ENCODE measurements around the gene RDX. TPM values are rescaled to one million over a fixed set of nuclear protein-coding genes. Genes with fewer than 3 reads are reported as not detected.

The RDX gene
- total and polyA plus RNA-seq, 2 donors from 2014 or later = 28.0 to 97.3 TPM

GRCh38 chr11:110177086-110177456 is 119.3 kb downstream of the RDX start:
- Histone ChIP-seq H3K9me3 (ENCODE audit: control insufficient read depth in 2 of 3, insufficient read depth in 1 of 3, low read length in 3 of 3) (no peaks in the 10 kb centered on the region), H3K36me3 (ENCODE audit: control insufficient read depth in 2 of 3, insufficient read depth in 3 of 3, low read length in 3 of 3) (no peaks in the 10 kb centered on the region), H3K4me3 (ENCODE audit: low read length in 3 of 3) (no peak overlapping the region), H3K4me1 (ENCODE audit: control insufficient read depth in 2 of 3, insufficient read depth in 2 of 3, low read depth in 1 of 3, low read length in 3 of 3) (peaks cover 0 to 19% (median 0%) of the 10 kb centered on the region in 3 donors), H3K27me3 (ENCODE audit: control insufficient read depth, insufficient read depth, low read length) (no peaks in the 10 kb centered on the region), H3K27ac (ENCODE audit: low read depth in 2 of 2, low read length in 2 of 2) (no peak overlapping the region), H3K9ac (ENCODE audit: low read length in 3 of 3) (no peak overlapping the region)
- intact Hi-C loops (cut with DNase I) = no loop called here
- no peak for TF ChIP-seq CTCF (IDR thresholded peaks at IDR 0.05; ENCODE audit: borderline replicate concordance, extremely low read depth, insufficient read depth)
- DNase-seq (no peak), FAIRE-seq (no peak)

- H3K27ac ChIP-seq (ENCODE audit: low read depth in 2 of 2, low read length in 2 of 2) = no peak overlapping the region
- no peak for FAIRE-seq
- H3K4me1 ChIP-seq (ENCODE audit: control insufficient read depth in 2 of 3, insufficient read depth in 2 of 3, low read depth in 1 of 3, low read length in 3 of 3) = peaks cover 0 to 19% (median 0%) of the 10 kb centered on the region in 3 donors
- no peak for TF ChIP-seq CTCF (IDR thresholded peaks at IDR 0.05; ENCODE audit: borderline replicate concordance, extremely low read depth, insufficient read depth)
- no peak overlapping the region for H3K9ac ChIP-seq (ENCODE audit: low read length in 3 of 3)
- no peak overlapping the region for H3K4me3 ChIP-seq (ENCODE audit: low read length in 3 of 3)
- H3K36me3 ChIP-seq (ENCODE audit: control insufficient read depth in 2 of 3, insufficient read depth in 3 of 3, low read length in 3 of 3) = no peaks in the 10 kb centered on the region
- no peaks in the 10 kb centered on the region for H3K27me3 ChIP-seq (ENCODE audit: control insufficient read depth, insufficient read depth, low read length)
- intact Hi-C loops (cut with DNase I) = no loop called here
- H3K9me3 ChIP-seq (ENCODE audit: control insufficient read depth in 2 of 3, insufficient read depth in 1 of 3, low read length in 3 of 3) = no peaks in the 10 kb centered on the region
- DNase-seq = no peak
These were observed 119.9 kb downstream of the RDX start for GRCh38 chr11:110176366-110177085.

- Histone ChIP-seq H3K4me3 (ENCODE audit: low read length in 3 of 3) (no peak overlapping the region), H3K27ac (ENCODE audit: low read depth in 2 of 2, low read length in 2 of 2) (no peak overlapping the region), H3K9ac (ENCODE audit: low read length in 3 of 3) (no peak overlapping the region)
These were observed 121.6 kb downstream of the RDX start for GRCh38 chr11:110174645-110175310.

More at GRCh38 chr11:110174645-110175310, 121.6 kb downstream of the RDX start:
- no peak for FAIRE-seq
- intact Hi-C loops (cut with DNase I) = no loop called here
- Histone ChIP-seq H3K4me1 (ENCODE audit: control insufficient read depth in 2 of 3, insufficient read depth in 2 of 3, low read depth in 1 of 3, low read length in 3 of 3) (peaks cover 0 to 19% (median 0%) of the 10 kb centered on the region in 3 donors), H3K36me3 (ENCODE audit: control insufficient read depth in 2 of 3, insufficient read depth in 3 of 3, low read length in 3 of 3) (no peaks in the 10 kb centered on the region), H3K27me3 (ENCODE audit: control insufficient read depth, insufficient read depth, low read length) (no peaks in the 10 kb centered on the region), H3K9me3 (ENCODE audit: control insufficient read depth in 2 of 3, insufficient read depth in 1 of 3, low read length in 3 of 3) (no peaks in the 10 kb centered on the region)
- no peak for DNase-seq
- TF ChIP-seq CTCF (IDR thresholded peaks at IDR 0.05; ENCODE audit: borderline replicate concordance, extremely low read depth, insufficient read depth) = no peak

All from kidney (tissue), 14 donors.